Upper lobe of left lung (tissue), 6 donors: Measurements from ENCODE around the gene CRHR2. TPM values are rescaled to one million over a fixed set of nuclear protein-coding genes. Genes with fewer than 3 reads are reported as not detected.

Experiments
- ATAC-seq, 2 donors: fragments of 200-7000 bp; cut with Tn5 transposase; one replicate each; pipeline ENCODE4 v1.9.1; 2022; ENCODE audit warnings: mild to moderate bottlenecking in 2 of 2, moderate library complexity in 2 of 2; ENCODE audit not compliant: low FRiP score in 2 of 2
- DNase-seq, 2 donors: peaks; one replicate each; pipeline ENCODE4 v3.0.0-alpha.2; 2019 to 2020
- H3K27ac ChIP-seq, 4 donors: fragments of 200-600 bp; sonication (generic); one replicate each; pipeline ENCODE4 v1.5.1; 2016 to 2019
- H3K27me3 ChIP-seq, 4 donors: fragments of 200-600 bp; sonication (generic); one replicate each; pipeline ENCODE4 v1.5.1; 2017 to 2019
- H3K36me3 ChIP-seq, 4 donors: fragments of 200-600 bp; sonication (generic); one replicate each; pipeline ENCODE4 v1.5.1; 2016 to 2019
- H3K4me1 ChIP-seq, 4 donors: fragments of 200-600 bp; sonication (generic); one replicate each; pipeline ENCODE4 v1.5.1; 2018 to 2019
- H3K4me3 ChIP-seq, 4 donors: fragments of 200-600 bp; sonication (generic); one replicate each; pipeline ENCODE4 v1.5.1; 2017 to 2019; ENCODE audit warnings: mild to moderate bottlenecking in 2 of 4, moderate library complexity in 1 of 4
- H3K9me3 ChIP-seq, 4 donors: fragments of 200-600 bp; sonication (generic); one replicate each; pipeline ENCODE4 v1.5.1; 2018 to 2019
- EP300 ChIP-seq, 4 donors: sonication (generic); formaldehyde crosslinking; IDR thresholded peaks; one replicate each; pipeline ENCODE4 v1.5.1; 2017; ENCODE audit warnings: antibody characterized with exemption in 4 of 4, control low read depth in 2 of 4
- POLR2A ChIP-seq, 4 donors: fragments of 450-650 bp; IDR thresholded peaks; one replicate each; pipeline ENCODE4 v1.5.1; 2016 to 2017; ENCODE audit warnings: antibody characterized with exemption in 4 of 4, mild to moderate bottlenecking in 2 of 4
- POLR2AphosphoS5 ChIP-seq, 2 donors: sonication (generic); formaldehyde crosslinking; IDR thresholded peaks; one replicate each; pipeline ENCODE4 v1.5.1; 2017; ENCODE audit warnings: antibody characterized with exemption in 2 of 2
- WGBS, 2 donors: methylation state at CpG; one replicate each; pipeline ENCODE4 v1.1.5; 2017 to 2018; 5-methylcytosine and 5-hydroxymethylcytosine counted together
- total RNA-seq, 6 donors: library from RNA; depleted of rRNA in 4 of 6; stranded (reverse); fragments of >200 nt in 4 of 6; gene quantifications; one replicate each; pipeline versions ENCODE4 v1.1.0 to v1.2.1, GENCODE V29; 2016 to 2021
- TF ChIP-seq, protein P1 (sequence below), 6 experiments: fragments of 450-650 bp in 4 of 6; fragments of 200-600 bp in 2 of 6; sonication (generic) in 2 of 6; IDR thresholded peaks; one replicate each; pipeline ENCODE4 v1.5.1; 2016 to 2019; ENCODE audit warnings: antibody characterized with exemption in 6 of 6
- donor health status: DM: no; HTN: no; CAD: no; lungs with moderate emphysema.
- donor health status: DM: no; HTN: yes; CAD: no; lungs with severe emphysema.

CRHR2 gene
- total RNA-seq, 6 donors from 2014 or later, result 0.10 to 1.0 (median 0.44) TPM; not detected in 2

DNA sequence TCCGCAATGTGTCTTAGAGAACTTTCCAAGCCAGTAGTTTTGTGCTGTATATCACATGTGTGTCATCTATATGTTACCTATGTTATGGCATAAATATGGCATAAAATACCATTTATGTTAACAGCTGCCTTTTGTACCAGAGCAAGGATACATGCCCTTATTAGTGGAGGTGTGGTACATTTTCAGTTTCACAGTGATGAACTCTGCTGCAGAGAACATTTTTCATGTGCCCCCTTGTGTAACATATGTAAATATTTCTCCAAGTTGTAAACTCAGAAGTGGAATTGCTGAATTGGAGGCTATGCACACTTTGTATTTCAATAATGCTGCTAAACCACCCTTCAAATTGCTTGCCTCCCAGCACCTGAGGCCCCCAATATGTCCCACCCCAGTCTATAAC lies 31.9 kb upstream of the CRHR2 start:
- H3K27ac ChIP-seq, result no peak overlapping the region
- H3K27me3 ChIP-seq, result no peaks in the 10 kb centered on the region
- DNase-seq, result no peak
- H3K9me3 ChIP-seq, result peaks cover 0 to 17% (median 8%) of the 10 kb centered on the region in 4 donors
- no peak overlapping the region for H3K4me3 ChIP-seq
- WGBS, 2 donors, result 94 to 96% methylated on average over 1 of the region's 1 CpG
- no peak for ATAC-seq
- no peaks in the 10 kb centered on the region for H3K4me1 ChIP-seq
- no peaks in the 10 kb centered on the region for H3K36me3 ChIP-seq
- TF ChIP-seq, protein P1, sequence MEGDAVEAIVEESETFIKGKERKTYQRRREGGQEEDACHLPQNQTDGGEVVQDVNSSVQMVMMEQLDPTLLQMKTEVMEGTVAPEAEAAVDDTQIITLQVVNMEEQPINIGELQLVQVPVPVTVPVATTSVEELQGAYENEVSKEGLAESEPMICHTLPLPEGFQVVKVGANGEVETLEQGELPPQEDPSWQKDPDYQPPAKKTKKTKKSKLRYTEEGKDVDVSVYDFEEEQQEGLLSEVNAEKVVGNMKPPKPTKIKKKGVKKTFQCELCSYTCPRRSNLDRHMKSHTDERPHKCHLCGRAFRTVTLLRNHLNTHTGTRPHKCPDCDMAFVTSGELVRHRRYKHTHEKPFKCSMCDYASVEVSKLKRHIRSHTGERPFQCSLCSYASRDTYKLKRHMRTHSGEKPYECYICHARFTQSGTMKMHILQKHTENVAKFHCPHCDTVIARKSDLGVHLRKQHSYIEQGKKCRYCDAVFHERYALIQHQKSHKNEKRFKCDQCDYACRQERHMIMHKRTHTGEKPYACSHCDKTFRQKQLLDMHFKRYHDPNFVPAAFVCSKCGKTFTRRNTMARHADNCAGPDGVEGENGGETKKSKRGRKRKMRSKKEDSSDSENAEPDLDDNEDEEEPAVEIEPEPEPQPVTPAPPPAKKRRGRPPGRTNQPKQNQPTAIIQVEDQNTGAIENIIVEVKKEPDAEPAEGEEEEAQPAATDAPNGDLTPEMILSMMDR (IDR thresholded peaks at IDR 0.05), result no peak
- TF ChIP-seq POLR2A (IDR thresholded peaks at IDR 0.05) (no peak), POLR2AphosphoS5 (IDR thresholded peaks at IDR 0.05) (no peak)

DNA sequence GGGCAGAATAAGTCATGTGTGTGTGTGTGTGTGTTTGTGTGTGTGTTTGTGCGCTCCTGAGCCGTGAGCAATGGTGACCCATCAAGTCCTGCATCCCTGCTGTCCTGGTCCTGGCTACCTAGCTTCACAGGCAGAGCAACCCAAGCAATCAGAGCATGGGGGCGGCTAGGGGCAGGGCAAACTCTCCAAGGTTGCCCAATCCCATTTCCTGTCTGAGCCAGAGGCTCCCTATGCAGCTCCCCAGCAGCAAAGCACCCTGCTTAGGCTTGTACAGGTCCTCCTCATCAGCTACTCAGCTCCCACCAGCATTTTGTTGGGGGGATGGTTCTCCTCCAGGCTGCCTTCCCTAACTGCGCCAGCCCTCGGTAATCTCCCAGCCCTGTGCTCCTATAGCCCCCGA lies 31.1 kb upstream of the CRHR2 start:
- TF ChIP-seq POLR2A (IDR thresholded peaks at IDR 0.05), result no peak
- no peak for TF ChIP-seq EP300 (IDR thresholded peaks at IDR 0.05)
- no peak for TF ChIP-seq POLR2AphosphoS5 (IDR thresholded peaks at IDR 0.05)
- TF ChIP-seq, protein P1 (IDR thresholded peaks at IDR 0.05), result no peak
- H3K9me3 ChIP-seq, result peaks cover 0 to 11% (median 5%) of the 10 kb centered on the region in 4 donors
- no peaks in the 10 kb centered on the region for H3K4me1 ChIP-seq
- ATAC-seq (no peak), DNase-seq (no peak)
- no peak overlapping the region for H3K4me3 ChIP-seq
- WGBS, 2 donors, result 83 to 89% methylated on average over 6 of the region's 6 CpGs
- H3K27me3 ChIP-seq, result no peaks in the 10 kb centered on the region
- H3K27ac ChIP-seq, result no peak overlapping the region
- no peaks in the 10 kb centered on the region for H3K36me3 ChIP-seq

DNA sequence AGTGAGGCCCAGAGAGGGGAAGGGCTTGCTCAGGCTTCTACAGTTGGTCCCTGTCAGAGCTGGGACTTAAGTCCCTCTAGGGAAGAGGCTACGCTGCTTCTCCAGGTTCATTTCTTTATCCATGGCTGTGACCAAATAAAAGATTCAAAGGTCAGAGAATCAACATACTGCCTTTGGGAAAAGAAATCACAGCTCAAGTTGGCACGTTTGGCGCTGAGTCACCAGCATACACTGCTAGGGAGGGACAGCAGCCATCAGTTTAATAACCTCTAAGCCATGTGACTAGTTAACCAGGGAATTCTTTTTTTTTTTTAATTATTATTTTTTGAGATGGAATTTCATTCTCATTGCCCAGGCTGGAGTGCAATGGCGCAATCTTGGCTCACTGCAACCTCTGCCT lies 28.4 kb upstream of the CRHR2 start:
- no peaks in the 10 kb centered on the region for H3K36me3 ChIP-seq
- no peaks in the 10 kb centered on the region for H3K9me3 ChIP-seq
- 90 to 92% methylated on average over 4 of the region's 4 CpGs for WGBS, 2 donors
- TF ChIP-seq, protein P1 (IDR thresholded peaks at IDR 0.05), result no peak
- TF ChIP-seq POLR2A (IDR thresholded peaks at IDR 0.05) (no peak), EP300 (IDR thresholded peaks at IDR 0.05) (no peak), POLR2AphosphoS5 (IDR thresholded peaks at IDR 0.05) (no peak)
- H3K27me3 ChIP-seq, result no peaks in the 10 kb centered on the region
- DNase-seq, result no peak
- no peak overlapping the region for H3K4me3 ChIP-seq
- H3K4me1 ChIP-seq, result peaks cover 0 to 9% (median 3%) of the 10 kb centered on the region in 4 donors
- no peak overlapping the region for H3K27ac ChIP-seq
- no peak for ATAC-seq

DNA sequence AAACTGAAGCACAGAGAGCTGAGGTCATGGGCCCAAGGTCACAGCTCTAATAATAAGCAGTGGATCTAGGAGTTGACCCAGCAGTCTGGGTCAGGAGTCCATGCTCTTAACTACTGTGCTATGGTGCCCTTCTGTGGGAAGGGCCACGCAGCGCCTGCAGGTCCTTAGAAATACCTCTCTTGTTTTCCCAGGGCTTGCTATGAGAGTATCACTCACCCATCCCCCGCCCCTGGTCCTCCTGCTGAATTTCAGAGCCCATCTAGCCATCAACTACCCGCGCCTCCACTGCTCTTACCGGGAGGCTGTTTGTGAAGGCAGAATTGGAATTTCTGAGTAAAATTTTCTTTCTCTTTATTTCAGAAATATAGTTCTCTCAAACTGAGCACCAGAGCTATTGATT lies 27.3 kb upstream of the CRHR2 start:
- Histone ChIP-seq H3K36me3 (no peaks in the 10 kb centered on the region), H3K27ac (no peak overlapping the region), H3K4me1 (peaks cover 0 to 9% (median 3%) of the 10 kb centered on the region in 4 donors), H3K27me3 (no peaks in the 10 kb centered on the region), H3K9me3 (no peaks in the 10 kb centered on the region), H3K4me3 (no peak overlapping the region)
- TF ChIP-seq EP300 (IDR thresholded peaks at IDR 0.05), result no peak
- no peak for TF ChIP-seq POLR2AphosphoS5 (IDR thresholded peaks at IDR 0.05)
- TF ChIP-seq, protein P1 (IDR thresholded peaks at IDR 0.05), result no peak
- TF ChIP-seq POLR2A (IDR thresholded peaks at IDR 0.05), result no peak
- ATAC-seq (no peak), DNase-seq (no peak)
- WGBS, 2 donors, result 66 to 80% methylated on average over 6 of the region's 6 CpGs

DNA sequence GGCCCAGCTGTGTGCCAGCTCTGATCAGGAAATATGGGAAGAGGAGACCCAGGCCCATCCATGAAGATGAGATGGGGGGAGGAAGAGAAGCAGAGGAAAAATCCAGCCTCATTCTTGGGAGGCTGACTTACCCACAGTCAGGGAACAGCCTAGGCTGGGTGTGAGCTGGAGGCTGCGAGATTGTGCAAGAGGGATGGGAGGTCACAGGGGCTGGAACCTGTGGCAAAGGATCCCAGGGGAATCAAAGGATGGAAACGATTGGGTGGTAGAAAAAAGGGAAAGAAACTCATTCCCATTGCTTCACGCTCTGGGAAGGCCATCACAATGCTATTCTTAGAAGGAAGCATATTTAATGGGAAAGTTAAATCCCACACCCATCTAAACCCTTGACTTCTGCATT lies 26.7 kb upstream of the CRHR2 start:
- Histone ChIP-seq H3K36me3 (no peaks in the 10 kb centered on the region), H3K4me3 (no peak overlapping the region), H3K9me3 (no peaks in the 10 kb centered on the region), H3K4me1 (peaks cover 0 to 9% (median 3%) of the 10 kb centered on the region in 4 donors), H3K27me3 (no peaks in the 10 kb centered on the region), H3K27ac (no peak overlapping the region)
- WGBS, 2 donors, result 72 to 84% methylated on average over 3 of the region's 3 CpGs
- ATAC-seq (peak in 1 of 2 donors; percentile 85), DNase-seq (no peak)
- TF ChIP-seq POLR2AphosphoS5 (IDR thresholded peaks at IDR 0.05) (no peak), POLR2A (IDR thresholded peaks at IDR 0.05) (no peak), EP300 (IDR thresholded peaks at IDR 0.05) (no peak)
- TF ChIP-seq, protein P1 (IDR thresholded peaks at IDR 0.05), result no peak
